K562 (cell line): ENCODE results near the gene HTR1D. TPM values are rescaled to one million over a fixed set of nuclear protein-coding genes. Genes with fewer than 3 reads are reported as not detected.
A peak's percentile ranks its signal among the peaks of the same experiment; 100 is the strongest.

ENCODE experiments used
- ARHGAP35 ChIP-seq: fragments of 450-650 bp; IDR thresholded peaks from 2 replicates; pipeline ENCODE4 v1.6.1; 2018; ENCODE audit not compliant: partially characterized antibody
- E2F1 ChIP-seq: sonication (generic); formaldehyde crosslinking; IDR thresholded peaks from 2 replicates; pipeline ENCODE4 v1.8.1; 2023; ENCODE audit warnings: mild to moderate bottlenecking, missing genetic modification reagents, moderate library complexity
- FOXP1 ChIP-seq: sonication (generic); formaldehyde crosslinking; IDR thresholded peaks from 2 replicates; pipeline ENCODE4 v1.8.0; 2022; ENCODE audit warnings: mild to moderate bottlenecking, missing genetic modification reagents
- HDAC2 ChIP-seq: fragments of 450-650 bp; IDR thresholded peaks from 2 replicates; pipeline ENCODE4 v1.6.1; 2016; ENCODE audit warnings: mild to moderate bottlenecking
- JUND ChIP-seq, 2 experiments: IDR thresholded peaks; 2 replicates in 1 of 2; 3 replicates in 1 of 2; pipeline ENCODE4 v1.6.1; 2011; ENCODE audit warnings: borderline replicate concordance in 2 of 2, low read depth in 2 of 2, low read length in 2 of 2, improper control_type of control experiment in 1 of 2, missing biosample characterization in 1 of 2, missing genetic modification characterization in 1 of 2, missing genetic modification reagents in 1 of 2
- KAT8 ChIP-seq: fragments of 450-650 bp; IDR thresholded peaks from 2 replicates; pipeline ENCODE4 v1.6.1; 2016; ENCODE audit warnings: low read depth, mild to moderate bottlenecking
- KLF13 ChIP-seq: fragments of 450-650 bp; IDR thresholded peaks from 2 replicates; pipeline ENCODE4 v1.6.1; 2016; ENCODE audit warnings: missing genetic modification characterization, low read depth, mild to moderate bottlenecking, missing compliant biosample characterization, moderate library complexity, borderline replicate concordance
- MEF2A ChIP-seq: IDR thresholded peaks from 2 replicates; pipeline ENCODE4 v1.6.1; 2011; ENCODE audit warnings: low read depth, mild to moderate bottlenecking, low read length, moderate library complexity; ENCODE audit not compliant: control insufficient read depth
- MTA2 ChIP-seq: fragments of 450-650 bp; IDR thresholded peaks from 2 replicates; pipeline ENCODE4 v1.6.1; 2016; ENCODE audit warnings: low read depth
- PHF8 ChIP-seq: fragments of 200-600 bp; sonication (generic); IDR thresholded peaks from 2 replicates; pipeline ENCODE4 v1.6.1; 2012; ENCODE audit warnings: mixed run types, mild to moderate bottlenecking, inconsistent platforms, low read length, moderate library complexity, borderline replicate concordance
- PURB ChIP-seq: sonication (generic); formaldehyde crosslinking; IDR thresholded peaks from 2 replicates; pipeline ENCODE4 v1.9.0; 2021; ENCODE audit warnings: low read depth, mild to moderate bottlenecking, missing genetic modification reagents
- PYGO2 ChIP-seq: fragments of 450-650 bp; IDR thresholded peaks from 2 replicates; pipeline ENCODE4 v1.6.1; 2016; ENCODE audit warnings: mild to moderate bottlenecking, missing genetic modification characterization, moderate library complexity, missing compliant biosample characterization
- RUNX1 ChIP-seq: sonication (generic); IDR thresholded peaks from 2 replicates; pipeline ENCODE4 v1.6.1; 2016; ENCODE audit warnings: antibody characterized with exemption, low read depth
- SAFB2 ChIP-seq: fragments of 200-400 bp; formaldehyde crosslinking; IDR thresholded peaks from 2 replicates; pipeline ENCODE4 v1.6.1; 2018; ENCODE audit warnings: borderline replicate concordance, low read length, low read depth, moderate library complexity; ENCODE audit not compliant: severe bottlenecking
- SIRT6 ChIP-seq: IDR thresholded peaks from one replicate; pipeline ENCODE4 v1.6.1; 2012; ENCODE audit warnings: low read depth, mild to moderate bottlenecking, control low read depth, inconsistent platforms, low read length, moderate library complexity
- SRF ChIP-seq, 2 experiments: fragments of 250-450, 450-650 bp in 1 of 2; sonication (Bioruptor Pico) in 1 of 2; sonication (generic) in 1 of 2; formaldehyde crosslinking; IDR thresholded peaks; 2 replicates each; pipeline versions ENCODE4 v1.5.0 to v1.5.1; 2020 to 2022; ENCODE audit warnings: mild to moderate bottlenecking in 1 of 2, missing genetic modification reagents in 1 of 2
- TCFL5 ChIP-seq: fragments of 250-450 bp; sonication (Bioruptor Pico); conservative IDR thresholded peaks from 2 replicates; pipeline ENCODE4 v1.6.1; 2021; ENCODE audit warnings: mild to moderate bottlenecking, moderate library complexity, matching md5 sums
- VEZF1 ChIP-seq: fragments of 200-800 bp; sonication (Bioruptor generic); IDR thresholded peaks from 2 replicates; pipeline ENCODE4 v1.6.1; 2017; ENCODE audit warnings: missing genetic modification characterization, missing compliant biosample characterization
- YY1 ChIP-seq, 3 experiments: IDR thresholded peaks; 2 replicates each; pipeline ENCODE4 v1.6.1; 2011; ENCODE audit warnings: low read length in 2 of 3, mild to moderate bottlenecking in 2 of 3, moderate library complexity in 2 of 3, borderline replicate concordance in 1 of 3, control low read depth in 1 of 3, low read depth in 1 of 3; ENCODE audit not compliant: insufficient read depth in 3 of 3, insufficient replicate concordance in 2 of 3, control insufficient read depth in 1 of 3, insufficient read length in 1 of 3; ENCODE audit errors: extremely low read depth in 1 of 3
- ZBTB1 ChIP-seq: sonication (generic); formaldehyde crosslinking; IDR thresholded peaks from 2 replicates; pipeline ENCODE4 v1.8.1; 2023; ENCODE audit warnings: missing genetic modification reagents, low read depth, mild to moderate bottlenecking, borderline replicate concordance
- ZFP91 ChIP-seq: sonication (generic); formaldehyde crosslinking; IDR thresholded peaks from 2 replicates; pipeline ENCODE4 v1.8.0; 2022; ENCODE audit warnings: mild to moderate bottlenecking, missing genetic modification reagents
- ZNF282 ChIP-seq: sonication (generic); formaldehyde crosslinking; IDR thresholded peaks from 2 replicates; pipeline ENCODE4 v1.8.1; 2023; ENCODE audit warnings: missing genetic modification reagents
- ZNF324 ChIP-seq: fragments of 250-450 bp; sonication (Bioruptor Pico); IDR thresholded peaks from 2 replicates; pipeline ENCODE4 v1.4.0; 2020; ENCODE audit warnings: mild to moderate bottlenecking
- ZNF41 ChIP-seq: fragments of 250-450 bp; sonication (Bioruptor Pico); conservative IDR thresholded peaks from 2 replicates; pipeline ENCODE4 v1.4.0; 2020; ENCODE audit warnings: mild to moderate bottlenecking
- polyA plus RNA-seq, 8 experiments: library from polyadenylated mRNA; depleted of rRNA in 4 of 8; stranded (reverse) in 5 of 8; unstranded in 3 of 8; fragments of >200 nt; fragmentation: Nextera tagmentation in 2 of 8; fragmentation: Illumina TruSeq in 1 of 8; extraction: Ambion mirVana in 2 of 8; extraction: Trizol in 1 of 8; gene quantifications; 2 replicates each; pipeline versions ENCODE4 v1.2.1 to v1.2.3, GENCODE V29; 2011 to 2014; ENCODE audit warnings: inconsistent platforms in 1 of 8, missing spikeins in 1 of 8
- total RNA-seq, 7 experiments: library from RNA; depleted of rRNA in 6 of 7; stranded (reverse); fragments of >200 nt in 6 of 7; fragmentation: Illumina TruSeq in 2 of 7; extraction: Trizol in 2 of 7; gene quantifications; 2 replicates each; pipeline versions ENCODE4 v1.2.1 to v1.2.3, GENCODE V29; 2011 to 2021; ENCODE audit warnings: low replicate concordance in 1 of 7

The HTR1D gene
- total and polyA plus RNA-seq, 9 of the 15 experiments (the other 6 are each of a cell fraction or from before 2014, with no cell fraction given): 0.03 to 0.09 (median 0.04) TPM; not detected in 4

- TF ChIP-seq PHF8 (peak; percentile 46; the same call in 1 of the 2 replicates), KLF13 (tag) (no peak), ZNF282 (no peak), ZFP91 (CRISPR knock-in tag) (no peak), PYGO2 (tag) (no peak), SRF (CRISPR knock-in tag; IDR thresholded peaks at IDR 0.05) (no peak), JUND (IDR thresholded peaks at IDR 0.05; ENCODE audit: borderline replicate concordance, low read depth, low read length) (no peak), JUND (tag; IDR thresholded peaks at IDR 0.05; ENCODE audit: borderline replicate concordance, low read depth, low read length) (no peak; the same call in 2 of the 3 replicates), VEZF1 (CRISPR knock-in tag) (no peak), ZNF324 (CRISPR knock-in tag) (no peak), SAFB2 (no peak), HDAC2 (0 out of 2 replicates have a peak, but pooled peaks have one; percentile 16), MTA2 (peak; percentile 34; the same call in 1 of the 2 replicates), YY1 (IDR thresholded peaks at IDR 0.05; ENCODE audit: borderline replicate concordance in 1 of 3, control insufficient read depth in 1 of 3, extremely low read depth in 1 of 3, insufficient read depth in 3 of 3, insufficient read length in 1 of 3, insufficient replicate concordance in 2 of 3, low read depth in 1 of 3, low read length in 2 of 3) (no peak), ZNF41 (CRISPR knock-in tag) (no peak), ZBTB1 (no peak), ARHGAP35 (no peak), MEF2A (no peak), KAT8 (no peak), FOXP1 (CRISPR knock-in tag) (no peak), RUNX1 (no peak), TCFL5 (no peak), E2F1 (no peak), SIRT6 (no peak), PURB (no peak)
Observed at GRCh38 chr1:23169727-23170335, 47.5 kb downstream of the HTR1D start (continued).
